Mucosa of descending colon (tissue), 3 donors: ENCODE measurements around the gene PID1. TPM values are rescaled to one million over a fixed set of nuclear protein-coding genes. Genes with fewer than 3 reads are reported as not detected.

Source experiments
- ATAC-seq: fragments of 200-7000 bp; cut with Tn5 transposase; one replicate; pipeline ENCODE4 v1.9.1; 2020; ENCODE audit warnings: mild to moderate bottlenecking, moderate library complexity
- DNase-seq, 3 donors: peaks; one replicate each; pipeline ENCODE4 v3.0.0-alpha.2; 2020
- H3K36me3 ChIP-seq: fragments of 200-600 bp; one replicate; pipeline ENCODE4 v1.8.0; 2021; ENCODE audit warnings: low read depth, mild to moderate bottlenecking
- H3K4me1 ChIP-seq: fragments of 200-600 bp; one replicate; pipeline ENCODE4 v1.8.0; 2021; ENCODE audit warnings: low read depth, mild to moderate bottlenecking
- H3K4me3 ChIP-seq: fragments of 200-600 bp; one replicate; pipeline ENCODE4 v1.8.0; 2021; ENCODE audit warnings: mild to moderate bottlenecking
- H3K9me3 ChIP-seq: fragments of 200-600 bp; one replicate; pipeline ENCODE4 v1.8.0; 2021; ENCODE audit warnings: mild to moderate bottlenecking
- CTCF ChIP-seq: fragments of 200-600 bp; IDR thresholded peaks from one replicate; pipeline ENCODE4 v1.8.0; 2022; ENCODE audit warnings: antibody characterized with exemption, mild to moderate bottlenecking
- intact Hi-C, 2 donors: fragments of 100-400 bp; cut with DNase I in 1 of 2; cut with micrococcal nuclease in 1 of 2; formaldehyde crosslinking; loops; one replicate each; pipeline versions ENCODE4 v1.11.0 to v1.11.1; 2022; cut with DNase I, micrococcal nuclease
- total RNA-seq, 3 donors: library from RNA; stranded (reverse); fragmentation: NEBNext Ultra II Directional in 2 of 3; extraction: Animal tissue kit (Norgen Biotek cat#: 25700) in 2 of 3; gene quantifications; one replicate each; pipeline versions ENCODE4 v1.2.1 to v1.2.4, GENCODE V29; 2021 to 2023
- donor health status: DM: no; HTN: no; CAD: no; lungs with moderate emphysema.
- donor health status: DM: no; HTN: no; CAD: no.
- donor health status: DM: no; HTN: yes; CAD: no.

PID1 gene
- total RNA-seq, 3 donors from 2014 or later = 49.3 to 60.8 (median 52.5) TPM

GRCh38 chr2:229300790-229301189, 29.7 kb upstream of the PID1 start:
- DNase-seq (no peak), ATAC-seq (no peak)
- Histone ChIP-seq H3K4me1 (no peaks in the 10 kb centered on the region), H3K4me3 (no peak overlapping the region), H3K36me3 (no peaks in the 10 kb centered on the region), H3K9me3 (no peaks in the 10 kb centered on the region)
- intact Hi-C loops = no loop called here
- TF ChIP-seq CTCF = no peak

GRCh38 chr2:229300371-229300770, 29.3 kb upstream of the PID1 start:
- Histone ChIP-seq H3K4me3 (no peak overlapping the region), H3K36me3 (no peaks in the 10 kb centered on the region), H3K9me3 (no peaks in the 10 kb centered on the region), H3K4me1 (no peaks in the 10 kb centered on the region)
- TF ChIP-seq CTCF = no peak
- ATAC-seq (no peak), DNase-seq (no peak)
- intact Hi-C loops = no loop called here

GRCh38 chr2:229297247-229297646, 26.2 kb upstream of the PID1 start:
- Histone ChIP-seq H3K9me3 (no peaks in the 10 kb centered on the region), H3K4me3 (no peak overlapping the region), H3K36me3 (no peaks in the 10 kb centered on the region), H3K4me1 (no peaks in the 10 kb centered on the region)
- intact Hi-C loops = no loop called here
- DNase-seq (no peak), ATAC-seq (no peak)
- TF ChIP-seq CTCF = no peak

GRCh38 chr2:229296536-229296935, 25.4 kb upstream of the PID1 start:
- Histone ChIP-seq H3K9me3 (no peaks in the 10 kb centered on the region), H3K4me3 (no peak overlapping the region), H3K4me1 (no peaks in the 10 kb centered on the region), H3K36me3 (no peaks in the 10 kb centered on the region)
- ATAC-seq (no peak), DNase-seq (no peak)
- intact Hi-C loops = no loop called here
- TF ChIP-seq CTCF = no peak

GRCh38 chr2:229296016-229296415, 24.9 kb upstream of the PID1 start:
- no peak for TF ChIP-seq CTCF
- Histone ChIP-seq H3K9me3 (no peaks in the 10 kb centered on the region), H3K36me3 (no peaks in the 10 kb centered on the region), H3K4me3 (no peak overlapping the region), H3K4me1 (no peaks in the 10 kb centered on the region)
- no peak for DNase-seq
- intact Hi-C loops = no loop called here
- no peak for ATAC-seq

GRCh38 chr2:229287823-229288222, 16.7 kb upstream of the PID1 start:
- no peak overlapping the region for H3K4me3 ChIP-seq
- H3K9me3 ChIP-seq = no peaks in the 10 kb centered on the region
- DNase-seq (no peak), ATAC-seq (no peak)
- intact Hi-C loops = no loop called here
- no peak for TF ChIP-seq CTCF
- H3K36me3 ChIP-seq = no peaks in the 10 kb centered on the region
- H3K4me1 ChIP-seq = no peaks in the 10 kb centered on the region
